Kidney (tissue), 14 donors: Measurements from ENCODE around the gene PARP8. TPM values are rescaled to one million over a fixed set of nuclear protein-coding genes. Genes with fewer than 3 reads are reported as not detected.
A peak's percentile ranks its signal among the peaks of the same experiment; 100 is the strongest.
"Not testable (repeated sequence)": the region's sequence is repeated elsewhere in the genome, so short reads cannot be mapped to it uniquely, and the experiment has no call there.

ENCODE experiments used
- DNase-seq, 5 donors: peaks; one replicate each; pipeline ENCODE4 v3.0.0-alpha.2; 2013 to 2020
- FAIRE-seq: peaks from 2 replicates; lab custom pipeline; 2012; peaks lifted over from hg19 to GRCh38; lab: Jason Lieb, UNC
- H3K27ac ChIP-seq, 2 donors: one replicate each; pipeline ENCODE4 v1.7.0; 2013; ENCODE audit warnings: low read depth in 2 of 2, low read length in 2 of 2, inconsistent platforms in 1 of 2
- H3K27me3 ChIP-seq: one replicate; pipeline ENCODE4 v1.7.1; 2013; ENCODE audit warnings: low read length, inconsistent platforms; ENCODE audit not compliant: control insufficient read depth, insufficient read depth
- H3K36me3 ChIP-seq, 3 donors: one replicate each; pipeline versions ENCODE4 v1.7.0 to v1.7.1; 2013; ENCODE audit warnings: low read length in 3 of 3, control low read depth in 1 of 3, inconsistent platforms in 1 of 3; ENCODE audit not compliant: insufficient read depth in 3 of 3, control insufficient read depth in 2 of 3
- H3K4me1 ChIP-seq, 3 donors: one replicate each; pipeline versions ENCODE4 v1.7.0 to v1.7.1; 2013; ENCODE audit warnings: low read length in 3 of 3, inconsistent platforms in 1 of 3, low read depth in 1 of 3; ENCODE audit not compliant: control insufficient read depth in 2 of 3, insufficient read depth in 2 of 3
- H3K4me3 ChIP-seq, 3 donors: one replicate each; pipeline versions ENCODE4 v1.7.0 to v1.8.1; 2013; ENCODE audit warnings: low read length in 3 of 3, control low read depth in 1 of 3, inconsistent platforms in 1 of 3
- H3K9ac ChIP-seq, 3 donors: one replicate each; pipeline versions ENCODE4 v1.7.0 to v1.7.1; 2013; ENCODE audit warnings: low read length in 3 of 3, control low read depth in 1 of 3, inconsistent platforms in 1 of 3
- H3K9me3 ChIP-seq, 3 donors: one replicate each; pipeline versions ENCODE4 v1.7.0 to v1.7.1; 2013; ENCODE audit warnings: low read length in 3 of 3, control low read depth in 1 of 3, inconsistent platforms in 1 of 3; ENCODE audit not compliant: control insufficient read depth in 2 of 3, insufficient read depth in 1 of 3
- intact Hi-C: fragments of 100-400 bp; cut with DNase I; formaldehyde crosslinking; loops from one replicate; pipeline ENCODE4 v1.11.1; 2022
- polyA plus RNA-seq: library from polyadenylated mRNA; stranded (reverse); fragments of 350-450 nt; fragmentation: Illumina TruSeq; extraction: RNeasy Lipid Tissue Mini Kit (QIAGEN cat#74804); gene quantifications from one replicate; pipeline ENCODE4 v1.2.3, GENCODE V29; 2014; ENCODE audit warnings: low read depth, low replicate concordance; ENCODE audit not compliant: insufficient read depth
- total RNA-seq: library from RNA; stranded (reverse); fragmentation: NEBNext Ultra II Directional; extraction: Animal tissue kit (Norgen Biotek cat#: 25700); gene quantifications from one replicate; pipeline ENCODE4 v1.2.1, GENCODE V29; 2021
- TF ChIP-seq, protein P1 (sequence below): IDR thresholded peaks from 3 replicates; pipeline ENCODE4 v1.5.1; 2012; ENCODE audit warnings: mild to moderate bottlenecking, moderate library complexity, borderline replicate concordance; ENCODE audit not compliant: insufficient read depth; ENCODE audit errors: extremely low read depth
- donor health status: control.
- donor health status: control.
- donor health status: control.
- donor health status: control.
- donor health status: control.
- donor health status: DM: yes; HTN: yes; CAD: no.
- donor health status: Normal renal cell carcinoma (clear cell type).

Gene PARP8
- total and polyA plus RNA-seq, 2 donors from 2014 or later, result 3.4 to 42.5 TPM

DNA sequence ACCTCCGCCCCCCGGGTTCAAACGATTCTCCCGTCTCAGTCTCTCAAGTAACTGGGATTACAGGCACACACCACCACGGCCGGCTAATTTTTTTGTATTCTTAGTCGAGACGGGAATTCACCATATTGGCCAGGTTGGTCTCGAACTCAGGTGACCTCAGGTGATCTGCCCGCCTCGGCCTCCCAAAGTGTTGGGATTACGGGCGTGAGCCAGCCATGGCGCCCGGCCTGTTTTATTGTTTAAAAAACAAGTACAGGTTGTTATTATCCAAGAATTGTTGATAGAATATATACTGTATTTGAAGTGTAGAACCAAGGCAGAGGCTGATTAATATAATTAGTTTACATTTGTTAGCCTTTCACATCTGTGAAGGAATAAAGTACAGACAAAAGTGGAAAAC lies 8.9 kb downstream of the PARP8 start:
- no peak for FAIRE-seq
- Histone ChIP-seq H3K9ac (no peak overlapping the region), H3K36me3 (no peaks in the 10 kb centered on the region), H3K4me1 (no peaks in the 10 kb centered on the region), H3K9me3 (no peaks in the 10 kb centered on the region), H3K4me3 (no peak overlapping the region), H3K27me3 (no peaks in the 10 kb centered on the region), H3K27ac (no peak overlapping the region)
- TF ChIP-seq, protein P1, sequence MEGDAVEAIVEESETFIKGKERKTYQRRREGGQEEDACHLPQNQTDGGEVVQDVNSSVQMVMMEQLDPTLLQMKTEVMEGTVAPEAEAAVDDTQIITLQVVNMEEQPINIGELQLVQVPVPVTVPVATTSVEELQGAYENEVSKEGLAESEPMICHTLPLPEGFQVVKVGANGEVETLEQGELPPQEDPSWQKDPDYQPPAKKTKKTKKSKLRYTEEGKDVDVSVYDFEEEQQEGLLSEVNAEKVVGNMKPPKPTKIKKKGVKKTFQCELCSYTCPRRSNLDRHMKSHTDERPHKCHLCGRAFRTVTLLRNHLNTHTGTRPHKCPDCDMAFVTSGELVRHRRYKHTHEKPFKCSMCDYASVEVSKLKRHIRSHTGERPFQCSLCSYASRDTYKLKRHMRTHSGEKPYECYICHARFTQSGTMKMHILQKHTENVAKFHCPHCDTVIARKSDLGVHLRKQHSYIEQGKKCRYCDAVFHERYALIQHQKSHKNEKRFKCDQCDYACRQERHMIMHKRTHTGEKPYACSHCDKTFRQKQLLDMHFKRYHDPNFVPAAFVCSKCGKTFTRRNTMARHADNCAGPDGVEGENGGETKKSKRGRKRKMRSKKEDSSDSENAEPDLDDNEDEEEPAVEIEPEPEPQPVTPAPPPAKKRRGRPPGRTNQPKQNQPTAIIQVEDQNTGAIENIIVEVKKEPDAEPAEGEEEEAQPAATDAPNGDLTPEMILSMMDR, result no peak
- intact Hi-C loops, result no loop called here
- no peak for DNase-seq

DNA sequence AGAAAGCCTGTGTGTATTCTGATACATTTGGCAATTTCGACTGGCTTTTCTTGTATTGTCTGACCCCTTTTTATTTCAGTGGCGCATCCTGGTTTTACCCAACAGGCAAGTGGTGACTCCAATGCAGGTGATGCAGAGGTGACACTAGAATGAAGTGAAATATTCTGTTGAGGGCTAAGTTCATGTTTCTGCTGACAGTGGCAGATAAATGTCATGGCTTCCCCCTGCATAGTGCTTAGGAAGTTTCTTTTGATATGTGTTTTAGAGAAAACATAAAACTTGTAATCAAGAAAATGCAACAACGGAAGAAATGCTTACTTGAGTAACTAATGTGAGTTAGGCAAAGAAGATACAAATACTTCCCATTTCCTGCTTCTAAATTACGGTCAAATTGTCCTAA lies 13.1 kb downstream of the PARP8 start:
- intact Hi-C loops, FAIRE-seq, H3K4me1 ChIP-seq: not testable (repeated sequence)

DNA sequence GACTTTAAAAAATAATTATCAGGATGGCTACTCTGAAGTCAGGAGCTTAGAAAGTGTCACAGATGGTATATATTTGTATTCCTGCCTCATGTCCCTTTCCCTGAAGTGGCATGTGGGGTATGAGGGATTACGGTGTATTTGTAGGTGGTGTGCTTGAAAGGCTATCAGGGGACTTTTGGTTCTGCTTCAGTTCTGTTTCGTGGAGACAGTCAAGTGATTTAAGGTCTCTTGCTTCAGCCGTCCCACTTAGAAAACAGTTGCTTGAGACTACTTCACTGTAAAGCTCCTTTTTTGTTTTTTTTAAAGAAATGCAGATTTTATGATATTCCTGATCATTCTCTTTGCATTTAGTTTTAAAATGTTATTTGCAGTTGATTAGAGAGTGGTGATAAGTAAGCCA lies 18.3 kb downstream of the PARP8 start:
- H3K9me3 ChIP-seq, result peaks cover 0 to 4% (median 0%) of the 10 kb centered on the region in 3 donors
- intact Hi-C loops, result no loop called here
- H3K27me3 ChIP-seq, result no peaks in the 10 kb centered on the region
- no peak overlapping the region for H3K9ac ChIP-seq
- no peak overlapping the region for H3K4me3 ChIP-seq
- H3K4me1 ChIP-seq, result no peaks in the 10 kb centered on the region
- H3K36me3 ChIP-seq, result no peaks in the 10 kb centered on the region
- DNase-seq, result peak in 1 of 5 donors; percentile 13
- FAIRE-seq, result no peak
- TF ChIP-seq, protein P1, result no peak
- H3K27ac ChIP-seq, result no peak overlapping the region

More for the DNA sequence above, 13.1 kb downstream of the PARP8 start:
- not testable (repeated sequence) for H3K27ac ChIP-seq, H3K9ac ChIP-seq, H3K9me3 ChIP-seq, H3K36me3 ChIP-seq, H3K4me3 ChIP-seq, H3K27me3 ChIP-seq, DNase-seq

DNA sequence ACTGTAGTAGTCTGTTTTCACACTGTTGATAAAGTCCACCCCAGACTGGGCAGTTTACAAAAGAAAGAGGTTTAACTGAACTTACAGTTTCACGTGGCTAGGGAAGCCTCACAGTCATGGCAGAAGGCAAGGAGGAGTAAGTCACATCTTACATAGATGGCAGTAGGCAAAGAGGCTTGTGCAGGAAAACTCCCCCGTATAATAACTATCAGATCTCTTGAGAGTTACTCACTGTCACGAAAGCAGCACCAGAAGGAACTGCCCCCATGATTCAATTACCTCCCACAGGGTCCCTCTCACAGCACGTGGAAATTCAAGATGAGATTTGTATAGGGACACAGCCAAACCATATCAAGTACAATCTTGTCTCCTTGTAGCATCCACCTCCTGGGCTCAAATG lies 21.1 kb downstream of the PARP8 start:
- TF ChIP-seq, protein P1, result no peak
- Histone ChIP-seq H3K4me1 (no peaks in the 10 kb centered on the region), H3K9me3 (peaks cover 0 to 4% (median 0%) of the 10 kb centered on the region in 3 donors), H3K4me3 (no peak overlapping the region), H3K36me3 (no peaks in the 10 kb centered on the region), H3K9ac (no peak overlapping the region), H3K27me3 (no peaks in the 10 kb centered on the region), H3K27ac (no peak overlapping the region)
- FAIRE-seq, result no peak
- intact Hi-C loops, result no loop called here
- no peak for DNase-seq
